Prostate gland (tissue), 2 donors: Measurements from ENCODE around the gene AOC2. TPM values are rescaled to one million over a fixed set of nuclear protein-coding genes. Genes with fewer than 3 reads are reported as not detected.

Experiments
- DNase-seq: peaks from one replicate; pipeline ENCODE4 v3.0.0-alpha.2; 2019; ENCODE audit warnings: low spot score
- H3K27ac ChIP-seq, 2 donors: fragments of 200-600 bp; sonication (generic); 2 replicates each; pipeline ENCODE4 v1.5.1; 2017 to 2019
- H3K27me3 ChIP-seq: fragments of 200-600 bp; sonication (generic); replicated peaks from 2 replicates; pipeline ENCODE4 v1.5.1; 2019; ENCODE audit not compliant: insufficient read depth
- H3K36me3 ChIP-seq, 2 donors: fragments of 200-600 bp; sonication (generic); 1 replicate in 1 of 2; 2 replicates in 1 of 2; pipeline versions ENCODE4 v1.5.1 to v1.8.1; 2017 to 2019
- H3K4me1 ChIP-seq: fragments of 200-600 bp; sonication (generic); replicated peaks from 2 replicates; pipeline ENCODE4 v1.5.1; 2019
- H3K4me3 ChIP-seq, 2 donors: fragments of 200-600 bp; sonication (generic); 2 replicates each; pipeline ENCODE4 v1.5.1; 2017 to 2019
- H3K9me3 ChIP-seq: fragments of 200-600 bp; sonication (generic); 2 replicates; pipeline ENCODE4 v1.5.1; 2017
- POLR2A ChIP-seq: fragments of 450-650 bp; IDR thresholded peaks from one replicate; pipeline ENCODE4 v1.6.1; 2016; ENCODE audit warnings: antibody characterized with exemption, mild to moderate bottlenecking
- POLR2AphosphoS5 ChIP-seq: sonication (generic); formaldehyde crosslinking; IDR thresholded peaks from one replicate; pipeline ENCODE4 v1.6.1; 2017; ENCODE audit warnings: antibody characterized with exemption
- WGBS: methylation state at CpG from one replicate; pipeline ENCODE4 v1.1.5; 2018; 5-methylcytosine and 5-hydroxymethylcytosine counted together
- intact Hi-C: fragments of 100-400 bp; cut with DNase I; formaldehyde crosslinking; loops from one replicate; pipeline ENCODE4 v1.14.2; 2022
- total RNA-seq, 2 donors: library from RNA; depleted of rRNA; stranded (reverse); fragments of >200 nt; gene quantifications; one replicate each; pipeline ENCODE4 v1.1.0, GENCODE V29; 2016
- TF ChIP-seq, protein P1 (sequence below), 4 experiments: fragments of 200-600 bp in 2 of 4; fragments of 450-650 bp in 2 of 4; sonication (generic) in 2 of 4; IDR thresholded peaks; 1 replicate in 3 of 4; 2 replicates in 1 of 4; pipeline ENCODE4 v1.5.1; 2016 to 2019; ENCODE audit warnings: antibody characterized with exemption in 4 of 4, mild to moderate bottlenecking in 2 of 4, moderate library complexity in 2 of 4

AOC2 gene
- total RNA-seq, 2 donors from 2014 or later, result 0.27 to 4.9 TPM

DNA sequence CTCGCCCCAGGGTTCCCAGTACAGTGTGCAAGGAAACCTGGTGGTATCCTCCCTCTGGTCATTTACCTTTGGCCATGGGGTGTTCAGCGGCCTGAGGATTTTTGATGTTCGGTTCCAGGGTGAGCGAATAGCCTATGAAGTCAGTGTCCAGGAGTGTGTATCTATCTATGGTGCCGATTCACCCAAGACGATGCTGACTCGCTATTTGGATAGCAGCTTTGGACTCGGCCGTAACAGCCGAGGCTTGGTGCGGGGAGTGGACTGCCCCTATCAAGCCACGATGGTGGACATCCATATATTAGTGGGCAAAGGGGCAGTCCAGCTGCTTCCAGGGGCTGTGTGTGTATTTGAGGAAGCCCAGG, 1.2 kb downstream of the AOC2 start:
- Histone ChIP-seq H3K4me1 (no peaks in the 10 kb centered on the region), H3K36me3 (no peaks in the 10 kb centered on the region), H3K27me3 (no peaks in the 10 kb centered on the region), H3K9me3 (no peaks in the 10 kb centered on the region), H3K27ac (no peak overlapping the region), H3K4me3 (no peak overlapping the region)
- TF ChIP-seq POLR2A, result no peak
- TF ChIP-seq POLR2AphosphoS5, result no peak
- TF ChIP-seq, protein P1, sequence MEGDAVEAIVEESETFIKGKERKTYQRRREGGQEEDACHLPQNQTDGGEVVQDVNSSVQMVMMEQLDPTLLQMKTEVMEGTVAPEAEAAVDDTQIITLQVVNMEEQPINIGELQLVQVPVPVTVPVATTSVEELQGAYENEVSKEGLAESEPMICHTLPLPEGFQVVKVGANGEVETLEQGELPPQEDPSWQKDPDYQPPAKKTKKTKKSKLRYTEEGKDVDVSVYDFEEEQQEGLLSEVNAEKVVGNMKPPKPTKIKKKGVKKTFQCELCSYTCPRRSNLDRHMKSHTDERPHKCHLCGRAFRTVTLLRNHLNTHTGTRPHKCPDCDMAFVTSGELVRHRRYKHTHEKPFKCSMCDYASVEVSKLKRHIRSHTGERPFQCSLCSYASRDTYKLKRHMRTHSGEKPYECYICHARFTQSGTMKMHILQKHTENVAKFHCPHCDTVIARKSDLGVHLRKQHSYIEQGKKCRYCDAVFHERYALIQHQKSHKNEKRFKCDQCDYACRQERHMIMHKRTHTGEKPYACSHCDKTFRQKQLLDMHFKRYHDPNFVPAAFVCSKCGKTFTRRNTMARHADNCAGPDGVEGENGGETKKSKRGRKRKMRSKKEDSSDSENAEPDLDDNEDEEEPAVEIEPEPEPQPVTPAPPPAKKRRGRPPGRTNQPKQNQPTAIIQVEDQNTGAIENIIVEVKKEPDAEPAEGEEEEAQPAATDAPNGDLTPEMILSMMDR (IDR thresholded peaks at IDR 0.05), result no peak
- intact Hi-C loops, result loop anchor here (5.0 kb wide), 1 partner anchor 152 kb away; the partner anchor contains the start of gene RPL27
- 87% methylated on average over 12 of the region's 12 CpGs for WGBS
- no peak for DNase-seq

DNA sequence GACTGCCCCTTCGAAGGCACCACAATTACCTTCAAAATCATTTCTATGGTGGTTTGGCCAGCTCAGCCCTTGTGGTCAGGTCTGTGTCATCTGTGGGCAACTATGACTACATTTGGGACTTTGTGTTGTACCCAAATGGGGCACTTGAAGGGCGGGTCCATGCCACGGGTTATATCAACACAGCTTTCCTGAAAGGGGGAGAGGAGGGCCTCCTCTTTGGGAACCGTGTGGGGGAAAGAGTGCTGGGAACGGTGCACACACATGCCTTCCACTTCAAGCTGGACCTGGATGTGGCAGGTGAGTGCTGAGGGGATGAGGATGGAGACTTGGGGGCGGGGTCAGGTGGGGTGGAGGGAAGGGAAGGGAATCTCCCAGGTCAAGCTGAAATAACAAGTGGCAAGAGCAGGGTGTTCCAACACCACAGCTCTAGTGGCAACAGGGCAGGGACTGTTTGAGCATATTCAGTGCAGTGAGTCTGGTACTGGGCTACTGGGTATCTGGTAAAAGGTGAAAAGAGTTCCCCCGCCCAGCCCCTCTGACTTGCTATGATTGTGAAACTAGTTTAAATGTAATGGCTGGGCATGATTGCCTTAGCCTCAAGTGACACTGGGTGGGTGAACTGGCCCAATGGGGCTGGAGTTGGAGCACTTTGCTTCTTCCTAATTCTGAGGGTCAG, 1.7 kb downstream of the AOC2 start:
- no peaks in the 10 kb centered on the region for H3K27me3 ChIP-seq
- intact Hi-C loops, result loop anchor here (5.0 kb wide), 1 partner anchor 151 kb away; the partner anchor contains the start of gene RPL27
- H3K4me3 ChIP-seq, result no peak overlapping the region
- WGBS, result 60% methylated on average over 7 of the region's 7 CpGs
- no peaks in the 10 kb centered on the region for H3K4me1 ChIP-seq
- H3K9me3 ChIP-seq, result no peaks in the 10 kb centered on the region
- H3K27ac ChIP-seq, result no peak overlapping the region
- no peaks in the 10 kb centered on the region for H3K36me3 ChIP-seq
- DNase-seq, result no peak
- TF ChIP-seq, protein P1 (IDR thresholded peaks at IDR 0.05), result no peak
- TF ChIP-seq POLR2A (no peak), POLR2AphosphoS5 (no peak)

DNA sequence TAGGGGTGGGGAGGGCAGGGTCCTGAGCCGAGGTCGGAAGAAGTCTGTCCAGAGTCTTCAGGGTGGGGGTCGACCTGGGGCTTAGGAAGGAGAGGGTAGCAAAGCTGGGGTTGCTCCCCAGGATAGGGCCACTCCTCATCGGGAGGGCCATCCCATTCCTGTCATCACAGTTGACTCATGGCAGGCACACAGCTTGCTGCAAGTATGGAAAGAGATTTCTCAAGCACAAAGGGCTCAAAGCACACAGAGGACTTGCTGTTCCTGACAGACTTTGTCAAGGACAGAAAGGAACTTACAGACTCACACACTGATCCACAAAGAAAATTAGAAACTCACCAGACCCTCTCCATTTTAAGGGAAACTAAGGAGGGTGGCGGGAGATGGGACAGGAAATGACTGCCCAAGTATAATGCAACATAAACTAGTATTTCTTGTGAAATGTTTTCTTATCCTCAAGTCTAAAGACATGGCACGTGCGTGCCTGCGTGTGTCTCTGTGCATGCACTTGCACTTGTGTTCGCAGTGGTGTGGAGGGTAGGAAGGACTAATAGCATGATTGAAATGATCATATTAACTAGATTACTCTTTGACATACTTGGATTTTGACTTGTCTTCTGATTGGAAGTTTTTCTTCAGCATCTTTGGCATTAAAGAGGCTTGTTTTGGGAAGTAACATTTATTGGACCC, 2.4 kb downstream of the AOC2 start:
- Histone ChIP-seq H3K9me3 (no peaks in the 10 kb centered on the region), H3K36me3 (no peaks in the 10 kb centered on the region), H3K4me1 (no peaks in the 10 kb centered on the region), H3K27ac (no peak overlapping the region), H3K27me3 (no peaks in the 10 kb centered on the region), H3K4me3 (no peak overlapping the region)
- DNase-seq, result no peak
- intact Hi-C loops, result loop anchor here (5.0 kb wide), 1 partner anchor 151 kb away; the partner anchor contains the start of gene RPL27
- TF ChIP-seq POLR2A, result no peak
- TF ChIP-seq, protein P1 (IDR thresholded peaks at IDR 0.05), result no peak
- TF ChIP-seq POLR2AphosphoS5, result no peak
- WGBS, result 69% methylated on average over 9 of the region's 9 CpGs

DNA sequence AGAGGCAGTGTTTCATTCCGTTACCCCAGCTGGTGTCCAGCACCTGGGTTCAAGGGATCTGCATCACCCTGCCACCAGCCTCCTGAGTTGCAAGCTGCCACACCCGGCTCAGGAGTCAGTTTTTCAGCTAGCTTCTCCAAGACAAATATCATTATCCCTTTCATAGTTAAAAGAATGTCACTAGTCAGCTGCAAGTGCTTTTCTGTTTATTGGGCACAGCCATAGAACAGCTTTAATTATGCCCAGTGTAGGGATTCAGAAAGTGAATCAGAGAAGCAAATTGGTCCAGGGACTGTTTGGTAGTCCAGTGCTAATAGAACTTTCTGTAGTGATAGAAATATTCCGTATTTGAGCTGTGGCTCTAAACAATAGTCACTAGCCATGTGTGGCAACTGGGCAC, 3.7 kb downstream of the AOC2 start:
- DNase-seq, result no peak
- no peak overlapping the region for H3K4me3 ChIP-seq
- no peaks in the 10 kb centered on the region for H3K36me3 ChIP-seq
- peak; percentile 64 for TF ChIP-seq POLR2AphosphoS5
- TF ChIP-seq, protein P1 (IDR thresholded peaks at IDR 0.05), result no peak
- no peaks in the 10 kb centered on the region for H3K4me1 ChIP-seq
- no peaks in the 10 kb centered on the region for H3K9me3 ChIP-seq
- intact Hi-C loops, result loop anchor here (5.0 kb wide), 1 partner anchor 149 kb away; the partner anchor contains the start of gene RPL27
- no peaks in the 10 kb centered on the region for H3K27me3 ChIP-seq
- WGBS, result 49% methylated on average over 3 of the region's 3 CpGs
- no peak overlapping the region for H3K27ac ChIP-seq
